T-helper 17 cell (primary cell): ENCODE results near the gene DENND4A. TPM values are rescaled to one million over a fixed set of nuclear protein-coding genes. Genes with fewer than 3 reads are reported as not detected.
A peak's percentile ranks its signal among the peaks of the same experiment; 100 is the strongest.

Experiments
- ATAC-seq: fragments of 150-1000 bp; cut with Tn5 transposase; 2 replicates; pipeline ENCODE4 v1.10.0; 2021; ENCODE audit warnings: mild to moderate bottlenecking, moderate library complexity
- DNase-seq, 3 donors: peaks; one replicate each; pipeline versions ENCODE4 v3.0.0 to v3.0.0-alpha.2; 2020 to 2021
- H3K9me3 ChIP-seq: one replicate; pipeline ENCODE4 v1.7.0; 2013; ENCODE audit warnings: low read length, mild to moderate bottlenecking; ENCODE audit not compliant: control insufficient read depth, poor library complexity, severe bottlenecking
- H3K27ac Mint-ChIP-seq: one replicate; pipeline ENCODE4 v1.8.0; 2022; ENCODE audit warnings: mild to moderate bottlenecking, moderate library complexity, mixed read lengths
- H3K27me3 Mint-ChIP-seq: one replicate; pipeline ENCODE4 v1.8.0; 2022; ENCODE audit warnings: mixed read lengths
- H3K36me3 Mint-ChIP-seq: one replicate; pipeline ENCODE4 v1.8.0; 2022; ENCODE audit warnings: low read depth, mixed read lengths
- H3K4me1 Mint-ChIP-seq: one replicate; pipeline ENCODE4 v1.8.0; 2022; ENCODE audit warnings: mild to moderate bottlenecking, mixed read lengths
- H3K4me3 Mint-ChIP-seq: one replicate; pipeline ENCODE4 v1.8.0; 2022; ENCODE audit warnings: mild to moderate bottlenecking, moderate library complexity, mixed read lengths
- total RNA-seq, 4 donors: library from RNA in 2 of 4; stranded (reverse) in 2 of 4; gene quantifications; one replicate each; pipeline ENCODE4 v1.2.3 and lab custom pipeline; 2022 to 2026

The DENND4A gene
- total RNA-seq, 2 donors from 2014 or later: 63.5 to 71.7 TPM

DNA sequence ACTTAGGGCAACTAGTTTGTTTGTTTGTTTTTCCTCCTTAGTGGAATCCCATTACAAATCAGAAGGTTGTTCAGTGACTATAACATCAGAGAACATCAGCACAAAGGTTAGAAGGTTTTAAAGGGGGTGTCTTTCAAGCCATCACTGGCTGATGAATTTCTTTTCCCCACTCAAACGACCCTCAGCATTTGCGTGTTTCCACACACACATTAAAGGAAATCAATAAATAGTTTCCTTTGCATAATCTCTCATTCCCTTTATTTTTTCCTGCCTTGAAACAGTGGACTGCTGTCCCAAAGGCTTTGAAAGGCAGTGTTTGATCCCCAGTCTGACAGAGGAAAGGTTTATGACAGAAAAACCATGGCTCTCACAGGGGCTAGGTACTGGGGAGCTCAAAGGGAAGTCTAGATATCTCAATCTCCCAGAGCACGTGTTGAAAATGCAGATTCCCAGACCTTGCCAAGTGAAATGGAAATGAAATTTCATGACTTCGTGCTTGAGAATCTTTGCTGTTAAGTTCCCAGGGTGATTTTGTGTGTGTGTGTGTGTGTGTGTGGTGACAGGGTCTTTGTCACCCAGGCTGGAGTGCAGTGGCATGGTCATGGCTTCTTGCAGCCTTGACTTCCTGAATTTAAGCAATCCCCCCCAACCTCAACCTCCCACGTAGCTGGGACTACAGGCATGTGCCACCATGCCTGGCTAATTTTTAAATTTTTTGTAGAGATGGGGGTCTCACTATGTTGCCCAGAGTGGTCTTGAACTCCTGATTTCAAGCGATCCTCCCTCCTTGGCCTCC is 178.9 kb downstream of the DENND4A start:
- H3K9me3 ChIP-seq: no peaks in the 10 kb centered on the region
- Mint-ChIP-seq H3K27me3 (no peaks in the 10 kb centered on the region), H3K4me1 (peaks cover 20% of the 10 kb centered on the region), H3K36me3 (no peaks in the 10 kb centered on the region), H3K27ac (no peak overlapping the region), H3K4me3 (no peak overlapping the region)
- no peak for DNase-seq
- ATAC-seq: no peak

DNA sequence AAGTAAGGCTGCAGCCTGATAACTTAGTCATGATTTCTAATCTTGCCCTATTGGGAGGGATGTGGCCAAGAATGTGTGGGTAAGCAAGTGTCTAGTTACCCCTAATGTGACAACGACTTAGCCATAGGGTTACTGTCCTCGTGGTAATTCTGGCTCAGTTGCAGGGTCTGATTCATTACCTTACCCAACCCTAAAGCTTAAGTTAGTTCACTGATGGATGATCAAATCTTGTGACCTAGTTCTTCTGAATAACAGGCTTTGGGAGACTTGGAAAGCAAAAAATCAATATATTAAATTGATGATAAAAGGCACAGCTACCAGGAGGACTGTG is 179.5 kb downstream of the DENND4A start:
- no peak overlapping the region for H3K27ac Mint-ChIP-seq
- H3K4me3 Mint-ChIP-seq: peak overlapping the region; percentile 98

GRCh38 chr15:65611888-65612615 is 180.0 kb downstream of the DENND4A start:
- no peaks in the 10 kb centered on the region for H3K27me3 Mint-ChIP-seq
- no peaks in the 10 kb centered on the region for H3K36me3 Mint-ChIP-seq
- H3K9me3 ChIP-seq: no peaks in the 10 kb centered on the region
- peak overlapping the region; percentile 96 for H3K27ac Mint-ChIP-seq
- H3K4me1 Mint-ChIP-seq: peaks cover 20% of the 10 kb centered on the region
- peak overlapping the region; percentile 98 for H3K4me3 Mint-ChIP-seq
- ATAC-seq: no peak
- no peak for DNase-seq

More for the DNA sequence above, 179.5 kb downstream of the DENND4A start:
- DNase-seq: no peak
- no peak for ATAC-seq
- peaks cover 20% of the 10 kb centered on the region for H3K4me1 Mint-ChIP-seq
- no peaks in the 10 kb centered on the region for H3K27me3 Mint-ChIP-seq
- no peaks in the 10 kb centered on the region for H3K36me3 Mint-ChIP-seq
- H3K9me3 ChIP-seq: no peaks in the 10 kb centered on the region

GRCh38 chr15:65610871-65611718 is 181.0 kb downstream of the DENND4A start, which contains the start of gene INTS14:
Gene INTS14, minus strand, starts transcription at chr15:65611131. Its CDS starts 3,751 bp downstream, at chr15:65607380.
- peak; percentile 98 for ATAC-seq
- H3K27ac Mint-ChIP-seq: peak within 1 kb of the TSS; percentile 96
- no peaks in the 10 kb centered on the region for H3K27me3 Mint-ChIP-seq
- H3K9me3 ChIP-seq: no peaks in the 10 kb centered on the region
- H3K4me3 Mint-ChIP-seq: peak within 1 kb of the TSS; percentile 98
- DNase-seq: peak; percentile 85 to 89 (median 87)
- H3K4me1 Mint-ChIP-seq: peaks cover 20% of the 10 kb centered on the region
- no peaks in the 10 kb centered on the region for H3K36me3 Mint-ChIP-seq

Other genes starting within 250 kb of the DENND4A start
- 10 to 100 TPM; 19.2 to 23.7 TPM for gene INTS14, start 181.2 kb downstream of the DENND4A start, total RNA-seq
- gene SLC24A1, start 170.4 kb downstream of the DENND4A start, total RNA-seq: 1 to 10 TPM; 4.0 to 5.9 TPM
- gene RAB11A, start 77.2 kb upstream of the DENND4A start, total RNA-seq: 100 to 1,000 TPM; 102 to 122 TPM